Kidney capillary endothelial cell (primary cell): ENCODE data around the gene SHANK1.

Experiments used
- DNase-seq: peaks from one replicate; pipeline ENCODE4 v3.0.0-alpha.2; 2018; ENCODE audit warnings: low spot score

Gene SHANK1

GRCh38 chr19:50659318-50660087 is 60.1 kb downstream of the SHANK1 start:
- no peak for DNase-seq

DNA sequence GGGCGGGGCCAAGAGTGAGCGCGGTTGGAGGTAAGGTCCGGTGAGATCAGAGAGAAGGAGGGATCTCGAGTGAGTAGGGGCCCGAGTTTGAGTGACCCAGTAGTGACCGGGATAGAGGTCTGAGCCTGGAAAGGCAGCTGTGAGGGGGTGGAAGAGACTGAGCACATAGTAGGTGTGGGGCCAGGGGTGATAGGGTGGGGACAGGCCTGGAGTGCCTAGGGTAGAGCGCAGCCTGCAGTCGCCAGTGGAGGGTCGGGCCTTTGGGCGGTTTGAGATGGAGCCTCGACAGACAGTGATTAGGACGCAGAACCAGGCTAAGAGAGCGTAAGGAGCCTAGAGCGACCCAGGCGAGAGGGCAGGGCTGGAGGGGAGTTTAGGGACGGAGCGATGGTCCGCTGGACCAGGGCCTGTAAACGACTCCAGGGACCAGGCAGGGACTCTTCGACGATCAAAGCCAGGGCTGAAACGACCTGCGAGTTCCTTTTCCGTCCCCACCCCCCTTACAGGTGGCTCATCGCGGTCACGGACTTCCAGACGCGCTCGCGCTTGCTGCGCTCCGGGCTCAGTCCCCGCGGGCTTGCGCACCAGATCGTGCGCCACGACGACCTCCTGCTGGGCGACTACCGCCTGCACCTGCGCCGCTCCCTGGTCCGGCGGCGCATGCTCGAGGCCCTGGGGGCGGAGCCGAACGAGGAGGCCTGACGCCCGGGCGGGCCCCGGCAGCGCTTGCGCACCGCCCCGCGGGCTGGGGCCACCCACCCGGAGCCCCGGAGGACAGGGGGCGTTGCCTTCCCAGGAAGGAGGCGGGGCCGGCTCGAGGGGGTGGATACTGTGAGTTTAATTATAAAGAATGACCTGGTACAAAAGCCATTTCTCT is 60.9 kb downstream of the SHANK1 start:
- peak; percentile 74 for DNase-seq

DNA sequence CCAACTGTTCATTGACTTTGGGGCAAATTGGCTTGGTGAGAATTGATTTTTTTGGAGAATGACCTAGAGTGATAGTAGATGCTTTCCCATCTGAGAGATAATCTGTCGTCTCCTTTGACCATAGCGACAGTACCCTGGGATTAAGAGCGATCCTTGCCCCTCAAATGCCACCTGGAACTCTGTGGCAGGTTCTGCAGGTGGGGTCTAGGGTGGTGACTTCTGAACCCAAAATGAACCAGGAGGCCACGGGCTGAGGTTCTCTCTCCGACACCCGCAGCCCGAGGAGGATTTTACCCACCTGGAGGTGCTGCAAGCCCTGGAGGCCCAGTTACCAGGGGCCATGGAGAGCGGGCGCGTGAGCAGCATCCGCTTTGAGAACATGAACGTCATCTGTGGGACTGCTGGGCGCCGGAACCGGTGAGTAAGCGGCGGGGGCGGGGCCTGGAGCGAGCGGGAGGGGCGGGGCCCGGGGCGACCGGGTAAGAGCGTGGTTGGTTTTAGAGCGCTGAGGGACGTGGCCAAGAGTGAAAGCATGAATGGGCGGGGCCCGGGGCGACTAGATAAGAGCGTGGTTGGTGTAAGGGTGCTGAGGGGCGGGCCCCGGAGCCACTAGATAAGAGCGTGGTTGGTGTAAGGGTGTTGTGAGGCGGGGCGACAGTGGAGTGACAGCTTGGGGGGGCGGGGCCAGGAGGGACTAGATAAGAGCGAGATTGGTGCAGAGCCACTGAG is 61.7 kb downstream of the SHANK1 start:
- peak; percentile 100 for DNase-seq

GRCh38 chr19:50657222-50657669 is 62.4 kb downstream of the SHANK1 start:
- DNase-seq = no peak

DNA sequence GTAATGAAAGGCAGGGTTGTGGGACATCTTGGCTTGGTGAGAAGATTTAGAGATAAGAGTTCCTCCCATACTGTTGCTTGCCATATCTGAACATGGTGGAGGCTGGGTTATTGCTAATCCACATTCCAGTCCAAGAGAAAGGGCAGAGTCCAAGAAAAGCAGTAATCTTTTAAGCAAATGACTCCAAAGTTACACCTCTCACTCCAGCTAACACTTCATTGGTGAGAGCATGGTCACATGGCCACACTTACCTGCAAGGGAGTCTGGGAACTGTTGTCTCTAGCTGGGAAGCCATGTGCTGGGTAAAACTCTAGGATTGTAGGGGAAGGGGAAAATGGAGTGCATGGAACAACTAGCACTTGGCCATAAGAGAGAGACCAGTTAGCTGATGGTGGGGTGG is 64.7 kb downstream of the SHANK1 start:
- no peak for DNase-seq

DNA sequence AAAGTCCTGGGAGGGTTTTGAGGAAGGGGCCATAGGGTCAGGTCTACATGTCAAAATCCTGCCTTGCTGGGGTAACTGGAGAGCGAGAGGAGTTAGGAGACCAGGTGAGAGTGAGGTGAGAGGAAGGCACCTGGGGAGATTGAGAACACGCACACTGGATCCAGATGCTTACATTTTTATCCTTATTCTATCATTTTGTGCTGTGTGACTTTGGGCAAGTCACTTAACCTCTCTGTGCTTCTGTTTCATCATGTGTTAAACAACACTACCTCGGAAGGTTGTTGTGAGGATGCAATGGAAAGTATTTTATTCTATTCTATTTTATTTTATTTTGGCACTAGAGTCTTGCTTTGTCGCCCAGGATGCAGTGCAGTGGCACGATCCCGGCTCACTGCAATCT is 66.9 kb downstream of the SHANK1 start:
- no peak for DNase-seq

DNA sequence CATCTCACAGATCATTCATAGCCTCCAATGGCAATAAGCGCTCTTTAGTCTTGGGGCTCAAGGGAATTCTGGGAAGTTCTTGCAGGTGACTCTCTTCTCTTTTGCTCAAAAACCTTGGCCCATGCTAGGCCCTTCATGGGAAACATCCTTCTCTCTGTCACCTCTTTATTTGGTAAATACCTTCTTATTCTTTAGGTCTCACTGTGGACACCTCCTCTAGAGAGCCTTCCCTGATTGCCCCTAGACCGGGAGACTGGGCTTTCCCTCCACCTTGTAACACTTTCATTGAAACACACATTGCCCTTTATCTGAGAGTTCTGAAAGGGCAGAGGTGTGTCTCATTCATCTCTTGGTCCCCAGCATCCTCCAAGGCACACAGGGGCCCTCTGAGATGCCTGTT is 68.4 kb downstream of the SHANK1 start:
- no peak for DNase-seq

DNA sequence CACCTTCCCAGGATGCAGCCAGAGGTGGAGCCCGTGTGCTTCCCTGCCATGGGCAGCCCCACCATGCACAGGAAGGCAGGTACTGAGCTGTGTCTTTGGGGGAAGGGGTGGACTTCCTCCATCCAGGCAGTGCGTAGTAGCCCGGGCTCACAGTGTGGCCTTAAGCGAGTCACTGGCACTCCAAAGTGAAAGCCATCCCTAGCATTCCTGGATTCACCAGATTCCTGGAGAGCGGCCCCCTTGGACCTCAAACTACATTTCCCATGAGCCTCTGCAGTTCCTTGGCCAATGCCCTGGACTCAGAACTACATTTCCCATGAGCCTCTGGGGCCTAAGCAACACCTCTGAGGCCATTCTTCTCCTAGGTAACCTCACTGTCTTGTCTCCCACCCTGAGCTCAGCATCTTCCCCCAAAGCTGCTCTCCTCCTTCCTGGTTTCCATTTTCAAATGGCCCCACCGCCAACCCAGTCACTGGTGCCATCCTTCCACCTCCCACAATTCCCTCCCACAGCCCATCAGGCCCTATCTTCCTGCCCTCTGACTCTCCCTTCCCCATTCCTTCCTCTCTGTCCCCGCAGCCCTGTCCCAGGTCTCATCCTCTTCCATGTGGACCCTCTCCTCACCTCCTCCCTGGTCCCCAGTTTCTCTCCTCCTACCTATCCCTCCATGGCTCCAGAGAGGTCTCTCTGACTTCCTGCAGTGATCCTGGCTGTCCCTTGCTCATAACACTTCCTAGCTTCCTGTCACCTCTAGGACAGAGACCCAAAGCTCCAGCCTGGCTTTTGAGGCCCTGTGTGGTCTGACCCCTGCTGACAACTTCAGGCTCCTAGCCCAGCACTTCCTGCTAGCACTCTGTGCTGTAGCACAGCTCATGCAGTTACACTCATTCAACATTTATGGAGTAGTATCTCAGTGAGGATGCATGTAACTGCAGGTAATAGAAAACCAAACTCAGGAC is 69.9 kb downstream of the SHANK1 start, which contains the start of gene C19orf81:
Gene C19orf81, plus strand, starts transcription at position 13 of the 959 bp plus-strand sequence. Its CDS starts 0 bp downstream, at position 13.
- peak; percentile 21 for DNase-seq

GRCh38 chr19:50648659-50649058 is 70.9 kb downstream of the SHANK1 start:
- no peak for DNase-seq

DNA sequence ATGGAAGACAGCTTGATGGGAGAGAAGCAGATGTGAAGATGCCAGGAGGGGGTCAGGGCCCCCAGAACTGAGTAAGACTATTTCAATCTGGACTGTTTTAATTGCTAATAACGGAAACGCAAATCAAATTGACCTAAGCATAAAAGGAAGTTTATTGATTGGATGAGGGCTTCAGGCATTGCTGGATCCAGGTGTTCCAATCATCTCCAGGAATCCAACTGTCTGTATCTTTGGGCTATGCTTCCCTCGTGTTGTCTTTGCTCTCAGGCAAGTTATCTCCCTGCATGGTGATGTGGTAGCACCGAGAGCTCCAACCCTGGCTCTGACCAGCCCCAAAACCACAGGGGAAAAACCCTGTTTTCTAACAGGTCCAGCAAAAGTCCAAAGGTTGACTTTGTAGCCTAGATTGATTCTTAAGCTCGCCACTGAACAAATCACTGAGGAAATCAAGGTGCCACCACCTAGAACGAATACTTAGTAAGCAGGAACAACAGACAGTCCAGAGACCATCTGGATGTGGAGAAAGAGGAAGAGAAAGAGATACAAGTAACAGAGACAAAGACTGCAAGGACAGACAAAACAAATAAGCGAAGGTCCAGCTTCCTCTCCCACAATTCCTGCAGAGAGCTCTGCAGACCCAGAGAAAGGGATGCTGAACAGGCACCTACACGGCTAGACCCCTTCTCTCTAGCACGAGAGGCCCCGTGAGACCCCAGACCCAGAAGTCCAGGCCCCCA is 71.6 kb downstream of the SHANK1 start:
- DNase-seq = no peak

GRCh38 chr19:50646074-50646807 is 73.4 kb downstream of the SHANK1 start:
- peak; percentile 44 for DNase-seq

DNA sequence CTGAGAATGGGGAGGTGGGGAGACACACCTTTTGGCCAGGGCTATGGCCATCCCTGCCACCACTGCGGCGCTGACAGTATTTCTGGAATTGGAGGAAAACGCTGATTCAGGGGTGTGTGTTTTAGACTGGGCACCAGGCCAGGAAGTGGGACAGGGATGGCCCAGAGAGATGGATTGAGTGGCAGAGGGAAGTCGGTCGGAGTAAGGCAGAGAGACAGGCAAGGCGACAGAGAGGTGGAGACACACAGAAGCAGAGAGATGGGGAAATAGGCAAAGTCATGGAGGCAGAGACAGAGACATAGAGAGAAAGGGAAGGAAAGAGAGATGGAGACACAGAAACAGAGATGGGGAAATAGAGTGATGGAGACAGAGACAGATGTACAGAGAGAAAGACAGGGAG is 74.5 kb downstream of the SHANK1 start:
- no peak for DNase-seq

GRCh38 chr19:50644315-50644915 is 75.2 kb downstream of the SHANK1 start:
- DNase-seq = no peak

DNA sequence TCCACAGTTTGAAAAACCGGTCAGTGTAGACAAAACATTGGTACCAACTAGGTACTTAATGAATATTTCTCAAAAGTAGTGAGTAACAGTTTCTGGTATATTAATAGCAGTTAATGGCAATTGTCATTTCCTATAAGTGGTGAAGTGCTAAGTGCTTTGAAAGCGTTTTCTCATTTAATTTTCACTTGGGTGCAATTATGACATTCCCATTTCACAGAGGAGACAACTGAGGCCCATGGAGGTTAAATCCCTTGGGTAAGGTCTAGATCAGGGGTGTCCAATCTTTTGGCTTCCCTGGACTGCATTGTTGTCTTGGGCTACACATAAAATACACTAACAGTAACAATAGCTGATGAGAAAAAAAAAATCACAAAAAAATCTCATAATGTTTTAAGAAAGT is 79.2 kb downstream of the SHANK1 start:
- no peak for DNase-seq

GRCh38 chr19:50639121-50640112 is 80.2 kb downstream of the SHANK1 start, which contains the start of gene SYT3:
SYT3 (minus strand) TSS chr19:50639881; CDS start chr19:50637411, 2,470 bp downstream.
- no peak for DNase-seq

DNA sequence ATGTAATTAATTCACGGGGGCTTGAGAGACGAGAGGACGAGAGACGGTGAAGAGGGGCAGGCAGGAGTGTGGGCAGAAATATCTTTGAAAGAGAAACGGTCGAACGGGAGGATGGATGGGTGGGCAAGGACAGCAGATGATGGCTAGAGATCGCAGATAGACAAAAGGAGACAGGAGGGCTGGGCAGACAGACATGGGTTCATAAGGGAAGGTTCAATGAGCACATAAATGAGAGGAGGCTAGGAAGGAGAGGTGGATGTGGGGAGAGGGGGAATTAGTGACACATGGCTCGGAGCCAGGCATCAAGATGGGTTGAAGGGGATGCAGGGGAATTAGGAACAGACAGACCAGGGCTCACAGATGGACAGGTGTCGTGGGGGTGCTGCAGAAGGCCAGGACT is 81.0 kb downstream of the SHANK1 start:
- DNase-seq = no peak

GRCh38 chr19:50636317-50637085 is 83.1 kb downstream of the SHANK1 start:
- no peak for DNase-seq
